HepG2 (cell line): ENCODE measurements around the gene VPS52. TPM values are rescaled to one million over a fixed set of nuclear protein-coding genes. Genes with fewer than 3 reads are reported as not detected.

Experiments used
- ATF4 ChIP-seq, 2 experiments: fragments of 450-650 bp in 1 of 2; sonication (generic) in 1 of 2; formaldehyde crosslinking; IDR thresholded peaks; 2 replicates each; pipeline versions ENCODE4 v1.5.0 to v1.8.0; 2020 to 2022; ENCODE audit warnings: mild to moderate bottlenecking in 1 of 2, missing genetic modification reagents in 1 of 2
- ATF7-NPFF ChIP-seq: sonication (generic); formaldehyde crosslinking; IDR thresholded peaks from 2 replicates; pipeline ENCODE4 v1.8.1; 2023; ENCODE audit warnings: mild to moderate bottlenecking, low read depth, missing genetic modification reagents, moderate library complexity
- BCL6 ChIP-seq: IDR thresholded peaks from 2 replicates; pipeline ENCODE4 v1.6.1; 2016; ENCODE audit warnings: missing genetic modification reagents, missing compliant biosample characterization
- CTCF ChIP-seq: sonication (generic); formaldehyde crosslinking; IDR thresholded peaks from 2 replicates; pipeline ENCODE4 v1.5.0; 2020; ENCODE audit warnings: mild to moderate bottlenecking, missing genetic modification reagents, moderate library complexity
- DBP ChIP-seq: sonication (generic); formaldehyde crosslinking; IDR thresholded peaks from 2 replicates; pipeline ENCODE4 v1.4.0; 2020; ENCODE audit warnings: missing genetic modification reagents; ENCODE audit errors: not compliant biosample characterization
- FOXO1 ChIP-seq: sonication (generic); formaldehyde crosslinking; IDR thresholded peaks from 2 replicates; pipeline ENCODE4 v1.4.0; 2020; ENCODE audit warnings: missing genetic modification reagents
- HNRNPH1 ChIP-seq: fragments of 200-400 bp; formaldehyde crosslinking; optimal IDR thresholded peaks from 2 replicates; pipeline ENCODE3; 2017; ENCODE audit warnings: mild to moderate bottlenecking, low read depth, low read length
- MBD4 ChIP-seq: IDR thresholded peaks from 2 replicates; pipeline ENCODE4 v1.6.1; 2012; ENCODE audit warnings: low read length, inconsistent platforms, borderline replicate concordance
- MED13 ChIP-seq: sonication (generic); formaldehyde crosslinking; IDR thresholded peaks from 2 replicates; pipeline ENCODE4 v1.5.0; 2020; ENCODE audit warnings: missing genetic modification reagents
- NFAT5 ChIP-seq: sonication (generic); formaldehyde crosslinking; IDR thresholded peaks from 2 replicates; pipeline ENCODE4 v1.4.0; 2020; ENCODE audit warnings: missing genetic modification reagents
- SMYD3 ChIP-seq: sonication (generic); formaldehyde crosslinking; IDR thresholded peaks from 2 replicates; pipeline ENCODE4 v1.8.1; 2023; ENCODE audit warnings: mild to moderate bottlenecking, missing genetic modification reagents
- YEATS2 ChIP-seq: sonication (generic); formaldehyde crosslinking; IDR thresholded peaks from 2 replicates; pipeline ENCODE4 v1.4.0; 2020; ENCODE audit warnings: missing genetic modification reagents, borderline replicate concordance
- ZFP36 ChIP-seq: fragments of 150-350 bp; IDR thresholded peaks from 2 replicates; pipeline ENCODE4 v1.6.1; 2018; ENCODE audit warnings: borderline replicate concordance, low read length, low read depth; ENCODE audit not compliant: partially characterized antibody
- ZFP41 ChIP-seq: sonication (generic); formaldehyde crosslinking; IDR thresholded peaks from 2 replicates; pipeline ENCODE4 v1.4.0; 2020; ENCODE audit warnings: mild to moderate bottlenecking, missing genetic modification reagents, borderline replicate concordance
- ZNF101 ChIP-seq: sonication (generic); formaldehyde crosslinking; IDR thresholded peaks from 2 replicates; pipeline ENCODE4 v1.4.0; 2020; ENCODE audit warnings: mild to moderate bottlenecking, low read depth, missing genetic modification reagents, borderline replicate concordance
- ZNF329 ChIP-seq: sonication (generic); formaldehyde crosslinking; IDR thresholded peaks from 2 replicates; pipeline ENCODE4 v1.9.0; 2021; ENCODE audit warnings: low read depth, mild to moderate bottlenecking, missing genetic modification reagents
- ZNF572 ChIP-seq: sonication (generic); formaldehyde crosslinking; IDR thresholded peaks from 2 replicates; pipeline ENCODE4 v1.5.1; 2020; ENCODE audit warnings: mild to moderate bottlenecking, missing genetic modification reagents
- ZSCAN5A ChIP-seq: sonication (generic); formaldehyde crosslinking; IDR thresholded peaks from 2 replicates; pipeline ENCODE4 v1.8.0; 2022; ENCODE audit warnings: mild to moderate bottlenecking, missing genetic modification reagents, borderline replicate concordance
- polyA plus RNA-seq, 8 experiments: library from polyadenylated mRNA; depleted of rRNA in 3 of 8; stranded (reverse) in 7 of 8; unstranded in 1 of 8; fragments of >200 nt; fragmentation: Illumina TruSeq in 4 of 8; extraction: Trizol in 4 of 8; gene quantifications; 2 replicates each; pipeline versions ENCODE4 v1.2.1 to v1.2.3, GENCODE V29; 2011 to 2016; ENCODE audit warnings: low read depth in 4 of 8, missing spikeins in 1 of 8, mixed read lengths in 1 of 8; ENCODE audit not compliant: insufficient read depth in 1 of 8
- total RNA-seq, 5 experiments: library from RNA; depleted of rRNA; stranded (reverse); fragments of >200 nt; fragmentation: Illumina TruSeq; extraction: Trizol; gene quantifications; 2 replicates each; pipeline ENCODE4 v1.2.3, GENCODE V29; 2016; ENCODE audit warnings: low read depth in 1 of 5

Gene VPS52
- total and polyA plus RNA-seq, 2 of the 13 experiments (the other 11 are each of a cell fraction or from before 2014, with no cell fraction given): 48.9 to 85.5 TPM

- peak; percentile 73 for TF ChIP-seq FOXO1 (CRISPR knock-in tag)
- TF ChIP-seq DBP (CRISPR knock-in tag): peak; percentile 63
- no peak for TF ChIP-seq ZFP36
- TF ChIP-seq MBD4: no peak; the same call in 1 of the 2 replicates
- peak; percentile 98 for TF ChIP-seq CTCF (CRISPR knock-in tag)
- TF ChIP-seq ZNF101 (CRISPR knock-in tag): peak; percentile 58
- peak; percentile 76; the same call in 1 of the 2 replicates for TF ChIP-seq ZNF329 (CRISPR knock-in tag)
- TF ChIP-seq ZSCAN5A (CRISPR knock-in tag): no peak; the same call in 1 of the 2 replicates
- no peak for TF ChIP-seq HNRNPH1
- no peak for TF ChIP-seq ZFP41 (CRISPR knock-in tag)
- no peak for TF ChIP-seq ZNF572 (CRISPR knock-in tag)
- TF ChIP-seq NFAT5 (CRISPR knock-in tag): no peak; the same call in 1 of the 2 replicates
- TF ChIP-seq SMYD3: peak; percentile 63; the same call in 1 of the 2 replicates
- peak; percentile 82 for TF ChIP-seq YEATS2 (CRISPR knock-in tag)
- peak; percentile 56; the same call in 1 of the 2 replicates for TF ChIP-seq BCL6 (CRISPR knock-in tag)
- TF ChIP-seq ATF7-NPFF (CRISPR knock-in tag): peak; percentile 92
- peak in 1 of 2 experiments; percentile 24; a peak in 2 of 4 replicates for TF ChIP-seq ATF4 (CRISPR knock-in tag; IDR thresholded peaks at IDR 0.05)
- TF ChIP-seq MED13 (CRISPR knock-in tag): no peak
Measured at GRCh38 chr6:33299237-33299944, 27.7 kb upstream of the VPS52 start (continued).
